AG04449 (cell line): ENCODE results near the gene LRRC31.

Experiments used
- CTCF ChIA-PET: fragments of 350-600 bp; formaldehyde crosslinking; extraction: SDS; loops from one replicate; lab custom pipeline; 2021; ENCODE audit warnings: antibody characterized with exemption; lab: Yijun Ruan, JAX
- POLR2A ChIA-PET: fragments of 400-600, 350-600 bp; formaldehyde crosslinking; extraction: SDS; loops from one replicate; lab custom pipeline; 2020; ENCODE audit warnings: antibody characterized with exemption, inconsistent platforms; lab: Yijun Ruan, JAX
- DNase-seq: peaks from one replicate; pipeline ENCODE4 v3.0.0-alpha.2; 2010; ENCODE audit warnings: low read depth, low spot score
- H3K4me3 ChIP-seq: 2 replicates; pipeline ENCODE4 v1.5.1; 2011; ENCODE audit warnings: low read depth, mild to moderate bottlenecking, control low read depth, low read length
- TF ChIP-seq, protein P1 (sequence below): IDR thresholded peaks from one replicate; pipeline ENCODE4 v1.5.1; 2011; ENCODE audit warnings: mild to moderate bottlenecking, moderate library complexity, low read length, control low read depth, inconsistent platforms; ENCODE audit not compliant: insufficient read depth; ENCODE audit errors: missing control alignments

The LRRC31 gene

DNA sequence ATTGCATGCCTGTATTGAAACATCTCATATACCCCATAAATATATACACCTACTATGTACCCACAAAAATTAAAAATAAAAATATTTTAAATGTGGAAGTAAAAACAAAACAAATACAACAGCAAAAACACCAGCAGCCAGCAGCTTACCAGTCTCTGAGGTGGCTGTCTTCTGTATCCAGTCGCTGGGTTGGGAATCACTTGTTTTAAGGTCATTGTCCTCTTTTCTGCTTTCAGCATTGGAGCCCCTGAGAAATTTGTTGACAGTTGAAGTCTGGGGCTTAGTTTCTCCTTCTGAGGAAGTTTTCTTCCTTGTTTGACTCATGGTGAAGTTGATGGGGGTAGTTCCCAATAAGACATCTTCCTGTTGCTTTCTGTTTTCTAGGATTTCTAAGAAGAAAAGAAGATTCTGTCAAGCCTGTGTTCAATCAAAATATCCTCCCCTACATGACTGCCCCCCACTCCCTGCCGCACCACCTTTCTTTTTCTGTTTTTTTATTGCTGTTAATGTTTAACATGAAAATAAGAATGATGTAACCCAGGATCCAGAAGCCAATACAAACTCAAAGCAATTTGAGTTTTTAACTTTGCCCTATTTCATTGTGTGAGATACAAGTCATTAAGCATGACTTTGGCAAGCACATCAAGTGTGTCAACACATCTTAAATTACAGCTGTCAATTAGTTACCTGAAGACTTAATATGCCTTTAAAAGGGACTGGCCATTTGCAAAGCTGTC, at the start of gene LRRC31:
LRRC31 (minus strand) TSS at position 452 of the 737 bp plus-strand sequence; CDS start at position 324, 128 bp downstream.
- CTCF ChIA-PET: no interaction called here
- no peak within 1 kb of the TSS for H3K4me3 ChIP-seq
- TF ChIP-seq, protein P1, sequence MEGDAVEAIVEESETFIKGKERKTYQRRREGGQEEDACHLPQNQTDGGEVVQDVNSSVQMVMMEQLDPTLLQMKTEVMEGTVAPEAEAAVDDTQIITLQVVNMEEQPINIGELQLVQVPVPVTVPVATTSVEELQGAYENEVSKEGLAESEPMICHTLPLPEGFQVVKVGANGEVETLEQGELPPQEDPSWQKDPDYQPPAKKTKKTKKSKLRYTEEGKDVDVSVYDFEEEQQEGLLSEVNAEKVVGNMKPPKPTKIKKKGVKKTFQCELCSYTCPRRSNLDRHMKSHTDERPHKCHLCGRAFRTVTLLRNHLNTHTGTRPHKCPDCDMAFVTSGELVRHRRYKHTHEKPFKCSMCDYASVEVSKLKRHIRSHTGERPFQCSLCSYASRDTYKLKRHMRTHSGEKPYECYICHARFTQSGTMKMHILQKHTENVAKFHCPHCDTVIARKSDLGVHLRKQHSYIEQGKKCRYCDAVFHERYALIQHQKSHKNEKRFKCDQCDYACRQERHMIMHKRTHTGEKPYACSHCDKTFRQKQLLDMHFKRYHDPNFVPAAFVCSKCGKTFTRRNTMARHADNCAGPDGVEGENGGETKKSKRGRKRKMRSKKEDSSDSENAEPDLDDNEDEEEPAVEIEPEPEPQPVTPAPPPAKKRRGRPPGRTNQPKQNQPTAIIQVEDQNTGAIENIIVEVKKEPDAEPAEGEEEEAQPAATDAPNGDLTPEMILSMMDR: no peak
- POLR2A ChIA-PET: no interaction called here
- DNase-seq: no peak

DNA sequence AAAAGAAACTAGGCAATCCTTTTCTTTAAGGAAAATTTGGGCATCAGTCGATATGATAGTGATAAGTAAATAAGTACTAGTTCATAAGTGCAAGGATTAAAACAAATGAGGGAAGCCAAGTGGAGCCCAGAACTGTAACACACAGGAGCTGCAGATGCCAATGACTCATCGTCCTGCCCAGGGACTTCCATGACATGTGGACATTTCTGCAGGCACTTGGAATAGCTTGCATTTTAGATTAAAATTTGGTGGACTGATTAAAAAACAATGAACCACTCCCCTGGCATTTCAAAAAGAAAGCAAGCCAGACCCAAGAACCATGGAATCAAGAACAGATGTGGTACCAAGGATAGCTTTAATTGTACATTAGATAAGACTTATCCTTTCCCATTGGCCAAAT, 44.6 kb upstream of the LRRC31 start:
- ChIA-PET CTCF (interaction anchor here (1.0 kb wide), 1 partner anchor 9 kb away, joined by 3 read pairs; no protein-coding TSS in a partner anchor), POLR2A (no interaction called here)
- no peak for DNase-seq
- no peak overlapping the region for H3K4me3 ChIP-seq
- TF ChIP-seq, protein P1: no peak

DNA sequence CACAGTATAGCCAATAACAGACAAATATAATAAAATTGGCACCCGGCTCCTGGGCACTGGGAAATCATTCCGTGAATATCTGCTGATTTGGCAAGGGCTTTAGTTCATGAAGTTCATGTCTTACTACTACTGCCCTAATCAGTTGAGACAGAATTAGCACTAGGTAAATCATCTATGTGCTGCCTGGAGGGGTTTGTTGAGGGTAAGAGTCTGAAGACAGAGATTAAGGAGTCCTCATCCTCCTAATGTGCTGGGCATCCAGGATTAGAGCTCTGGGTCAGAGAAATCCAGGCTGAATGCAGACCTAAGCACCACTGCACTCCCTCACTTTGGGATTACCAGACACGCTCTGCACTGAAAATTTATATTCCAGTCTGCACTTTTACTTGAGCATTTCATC, 43.6 kb upstream of the LRRC31 start:
- CTCF ChIA-PET: no interaction called here
- TF ChIP-seq, protein P1: no peak
- POLR2A ChIA-PET: no interaction called here
- no peak overlapping the region for H3K4me3 ChIP-seq
- DNase-seq: no peak

DNA sequence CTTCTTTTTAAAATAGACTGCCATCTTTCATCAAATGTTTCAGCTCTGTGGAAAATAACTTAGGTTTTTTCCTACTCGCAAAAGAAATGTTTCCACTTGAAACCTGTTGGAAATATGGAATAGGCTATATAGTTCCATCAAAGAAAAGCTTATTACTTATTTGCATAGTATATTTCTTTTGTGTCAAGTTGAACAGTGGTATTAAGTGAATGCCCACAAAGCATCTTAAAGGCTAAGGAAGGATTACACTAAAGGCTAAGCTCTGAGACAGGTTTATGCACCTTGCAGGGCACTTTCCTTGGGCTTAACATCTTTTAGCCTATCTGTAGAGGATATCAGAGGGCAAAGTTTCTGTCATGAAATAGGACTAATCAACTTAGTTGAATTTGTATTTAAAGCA, 41.5 kb upstream of the LRRC31 start, which contains the start of gene SAMD7:
SAMD7 (plus strand) TSS at position 301 of the 400 bp plus-strand sequence. CDS start 7,927 bp downstream, outside the sequence.
- TF ChIP-seq, protein P1: no peak
- no peak within 1 kb of the TSS for H3K4me3 ChIP-seq
- ChIA-PET POLR2A (no interaction called here), CTCF (no interaction called here)
- DNase-seq: no peak

DNA sequence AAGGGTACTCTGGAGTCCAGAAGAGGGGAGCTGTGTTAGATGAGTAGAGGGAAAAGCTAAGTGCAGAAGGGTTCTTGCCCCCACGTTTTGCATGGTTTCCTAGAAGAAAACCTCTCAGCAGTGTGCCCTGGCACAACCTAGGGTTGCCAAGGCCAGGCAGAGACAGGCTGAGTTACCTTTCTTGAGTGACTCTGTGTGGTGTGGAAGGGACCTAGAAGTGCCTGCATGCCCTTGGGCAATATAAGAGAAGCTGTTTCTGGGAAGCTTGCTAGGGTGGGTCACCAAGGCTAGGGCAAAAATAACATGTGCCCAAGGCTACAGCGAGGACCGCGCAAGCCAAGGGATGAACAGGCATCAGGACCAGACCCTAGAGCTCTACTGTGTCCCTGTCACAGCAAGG, 38.2 kb upstream of the LRRC31 start:
- DNase-seq: no peak
- H3K4me3 ChIP-seq: no peak overlapping the region
- ChIA-PET CTCF (no interaction called here), POLR2A (no interaction called here)
- TF ChIP-seq, protein P1: no peak

DNA sequence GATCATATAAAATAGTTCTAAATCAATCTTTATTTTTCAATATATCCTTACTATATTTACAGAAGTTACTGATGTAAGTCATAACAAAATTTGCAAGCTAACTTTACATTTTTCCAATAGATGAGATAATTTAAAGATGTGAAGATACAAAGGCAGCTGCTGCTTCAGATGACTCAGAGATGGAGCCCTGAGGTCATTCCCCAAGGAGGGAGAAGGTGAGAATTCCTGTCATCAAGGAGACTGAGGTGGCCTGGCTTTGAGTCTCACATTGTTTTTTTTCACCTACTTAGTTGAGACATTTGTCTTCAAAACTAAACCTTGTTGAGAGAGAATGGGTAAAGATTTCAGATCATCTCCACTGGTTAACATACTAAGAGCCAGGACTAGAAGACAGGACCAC, 37.7 kb upstream of the LRRC31 start:
- TF ChIP-seq, protein P1: no peak
- CTCF ChIA-PET: no interaction called here
- POLR2A ChIA-PET: no interaction called here
- DNase-seq: no peak
- H3K4me3 ChIP-seq: no peak overlapping the region
